Epithelial cell of proximal tubule (primary cell): Measurements from ENCODE around the gene DPH1. TPM values are rescaled to one million over a fixed set of nuclear protein-coding genes. Genes with fewer than 3 reads are reported as not detected.

Experiments used
- DNase-seq: peaks from one replicate; pipeline ENCODE4 v3.0.0-alpha.2; 2011; ENCODE audit warnings: low read depth
- H3K4me3 ChIP-seq: 2 replicates; pipeline ENCODE4 v1.5.1; 2011; ENCODE audit warnings: low read depth, mild to moderate bottlenecking, low read length
- CTCF ChIP-seq: conservative IDR thresholded peaks from 2 replicates; pipeline ENCODE4 v1.5.1; 2012; ENCODE audit warnings: low read depth, mild to moderate bottlenecking, low read length
- total RNA-seq: library from RNA; depleted of rRNA; stranded (reverse); fragments of >200 nt; gene quantifications from 2 replicates; pipeline ENCODE4 v1.2.3, GENCODE V29; 2015

The DPH1 gene
- total RNA-seq, 1 donor from 2014 or later: 33.1 TPM

DNA sequence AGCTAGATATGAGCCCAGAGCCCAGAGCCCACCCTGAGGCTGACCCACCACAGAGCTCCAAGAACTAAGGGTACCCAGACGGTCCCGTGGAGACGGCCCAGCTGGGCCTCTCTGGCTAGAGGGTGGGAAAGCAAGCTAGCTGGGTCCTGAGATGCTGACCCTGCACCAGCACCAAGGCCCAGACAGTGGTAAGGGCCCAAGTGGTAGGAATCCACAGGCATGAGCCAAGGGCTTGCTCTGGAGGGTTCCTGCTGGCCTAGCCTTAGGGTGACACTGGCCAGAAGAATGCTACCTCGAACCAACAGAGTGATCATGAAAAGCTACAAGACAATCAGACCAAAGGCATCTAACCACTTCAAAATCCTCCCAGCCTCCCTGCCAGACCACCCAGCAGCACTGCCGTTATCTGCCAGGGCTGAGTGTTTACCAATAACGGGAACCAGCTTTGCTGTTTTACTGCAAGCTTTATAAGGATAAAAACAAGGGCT, 38.1 kb downstream of the DPH1 start:
- TF ChIP-seq CTCF: no peak
- no peak overlapping the region for H3K4me3 ChIP-seq
- DNase-seq: no peak

GRCh38 chr17:2068519-2069051, 38.6 kb downstream of the DPH1 start:
- no peak for TF ChIP-seq CTCF
- DNase-seq: no peak
- no peak overlapping the region for H3K4me3 ChIP-seq

DNA sequence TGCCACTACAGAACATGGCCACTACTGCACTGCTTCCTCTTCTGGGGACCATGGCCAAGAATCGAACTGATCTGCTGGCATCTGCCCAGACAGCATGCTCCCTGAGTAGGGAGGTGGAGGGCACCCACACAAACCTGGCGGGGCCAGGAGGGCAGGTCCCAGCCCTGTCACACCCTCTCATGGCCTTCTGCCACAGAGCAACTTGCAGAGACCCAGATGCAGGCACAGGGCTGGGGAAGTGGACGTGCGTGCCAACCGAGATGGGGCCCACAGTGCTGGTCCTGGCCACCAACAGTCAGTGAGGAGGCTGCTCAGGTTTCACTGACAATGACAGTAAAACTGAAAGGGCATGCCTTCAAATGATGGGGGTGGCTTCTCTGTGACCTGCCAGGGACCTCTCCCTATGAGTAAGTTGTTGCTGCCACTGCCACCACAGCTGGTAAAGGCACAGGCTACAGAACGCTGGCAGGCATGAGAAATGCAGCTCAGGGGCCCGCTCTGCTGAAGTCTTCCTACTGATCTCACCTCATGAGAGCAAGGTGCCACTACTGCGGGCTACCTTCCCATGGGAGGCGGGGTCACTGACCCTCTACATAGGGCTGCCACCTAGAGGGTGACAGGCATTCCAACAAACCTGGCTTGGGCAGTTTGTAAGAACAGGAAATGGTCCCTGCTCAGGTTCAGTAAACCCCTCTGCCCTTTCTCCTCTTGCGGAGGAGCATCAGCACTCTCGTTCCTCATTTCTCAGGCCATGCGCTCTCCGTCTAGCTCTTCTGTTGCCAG, 40.5 kb downstream of the DPH1 start:
- DNase-seq: no peak
- TF ChIP-seq CTCF: no peak
- no peak overlapping the region for H3K4me3 ChIP-seq

GRCh38 chr17:2071024-2071385, 41.1 kb downstream of the DPH1 start:
- no peak overlapping the region for H3K4me3 ChIP-seq
- no peak for DNase-seq
- no peak for TF ChIP-seq CTCF

- no peak for DNase-seq
- TF ChIP-seq CTCF: no peak
These were observed 41.7 kb downstream of the DPH1 start for GRCh38 chr17:2071455-2072281.

DNA sequence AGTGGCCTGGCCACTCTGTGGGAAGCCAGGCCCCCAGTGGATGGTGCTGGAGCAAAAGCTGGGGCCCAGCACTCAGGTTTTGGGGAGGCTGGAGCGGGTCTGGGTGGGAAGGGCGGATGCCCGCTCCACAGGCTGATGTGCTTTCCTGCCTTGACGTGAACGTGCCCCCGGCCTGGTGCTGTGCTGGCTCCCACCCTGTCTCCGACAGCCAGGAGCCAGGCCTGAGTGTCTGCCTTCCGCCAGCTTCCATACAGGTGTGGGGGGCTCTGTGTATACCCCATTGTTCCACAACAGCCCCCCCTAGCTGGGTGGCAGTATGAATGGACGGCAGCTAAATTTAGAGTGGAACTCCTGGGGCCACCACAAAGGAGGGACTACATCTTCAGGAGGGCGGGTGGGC, 45.0 kb downstream of the DPH1 start:
- H3K4me3 ChIP-seq: no peak overlapping the region
- DNase-seq: no peak
- TF ChIP-seq CTCF: no peak

More at GRCh38 chr17:2071455-2072281, 41.7 kb downstream of the DPH1 start:
- H3K4me3 ChIP-seq: no peak overlapping the region
